Forelimb muscle (tissue), 1 donor: ENCODE measurements around the gene ZBTB37. TPM values are rescaled to one million over a fixed set of nuclear protein-coding genes. Genes with fewer than 3 reads are reported as not detected.
"Not testable (repeated sequence)": the region's sequence is repeated elsewhere in the genome, so short reads cannot be mapped to it uniquely, and the experiment has no call there.

ENCODE experiments used
- DNase-seq: peaks from one replicate; pipeline ENCODE4 v3.0.0-alpha.2; 2013; ENCODE audit warnings: low read depth
- polyA plus RNA-seq: library from polyadenylated mRNA; unstranded; fragments of 120-200 nt; gene quantifications from one replicate; pipeline ENCODE4 v1.2.1, GENCODE V29; 2013; ENCODE audit not compliant: insufficient read length

Gene ZBTB37
- polyA plus RNA-seq, 1 donor: 5.6 TPM

DNA sequence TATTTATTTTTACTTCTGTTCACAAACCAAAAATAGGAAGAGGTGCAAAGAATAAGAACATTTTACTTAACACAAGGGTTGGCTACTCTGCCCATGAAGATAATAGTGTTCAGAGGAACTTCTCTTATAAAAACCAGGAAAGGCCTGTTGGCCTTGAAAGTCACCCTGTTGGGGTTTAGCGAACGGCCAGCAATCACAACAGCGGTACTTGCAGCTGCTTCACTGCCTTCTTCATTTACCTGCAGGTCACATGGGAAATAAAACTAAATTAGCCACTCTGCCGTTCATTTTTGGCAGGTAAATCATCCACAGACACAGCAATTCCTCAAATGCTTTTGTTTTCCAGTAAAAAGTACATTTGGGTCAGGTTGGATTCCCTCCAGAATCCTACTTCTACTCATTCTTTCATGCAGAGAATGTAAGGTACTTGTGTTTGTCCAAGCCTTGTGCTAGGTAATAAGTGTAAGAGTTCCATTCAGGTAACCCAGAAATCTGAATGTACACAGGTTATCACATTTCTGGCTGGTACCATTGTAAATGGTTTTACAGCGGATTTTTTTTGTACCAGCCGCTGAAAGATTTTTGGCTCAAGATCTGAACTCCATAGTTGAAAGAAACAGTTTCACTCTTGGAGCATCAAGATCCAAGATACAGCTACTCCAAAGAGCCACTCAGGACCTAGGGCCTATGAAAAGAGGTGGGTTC, 35.8 kb downstream of the ZBTB37 start:
- no peak for DNase-seq

DNA sequence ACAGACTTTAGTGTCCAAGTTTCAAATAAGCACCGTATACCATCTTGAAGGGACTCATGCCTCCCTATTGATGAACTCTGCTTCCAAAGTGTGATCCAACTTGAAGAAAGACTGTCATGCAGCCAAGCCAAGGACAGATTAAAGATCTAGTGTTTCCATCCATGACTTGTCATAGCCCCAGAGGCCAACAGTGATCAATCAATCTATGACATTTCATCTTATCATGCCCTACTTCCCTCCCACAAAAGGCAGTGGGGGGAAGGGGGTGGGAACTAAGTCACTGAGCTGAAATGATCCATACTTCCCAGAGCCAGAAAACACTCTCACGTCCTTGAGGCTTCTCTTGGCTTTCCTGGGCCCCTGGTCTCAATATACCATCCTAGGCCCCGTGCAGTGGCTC, 44.9 kb downstream of the ZBTB37 start:
- DNase-seq: no peak

DNA sequence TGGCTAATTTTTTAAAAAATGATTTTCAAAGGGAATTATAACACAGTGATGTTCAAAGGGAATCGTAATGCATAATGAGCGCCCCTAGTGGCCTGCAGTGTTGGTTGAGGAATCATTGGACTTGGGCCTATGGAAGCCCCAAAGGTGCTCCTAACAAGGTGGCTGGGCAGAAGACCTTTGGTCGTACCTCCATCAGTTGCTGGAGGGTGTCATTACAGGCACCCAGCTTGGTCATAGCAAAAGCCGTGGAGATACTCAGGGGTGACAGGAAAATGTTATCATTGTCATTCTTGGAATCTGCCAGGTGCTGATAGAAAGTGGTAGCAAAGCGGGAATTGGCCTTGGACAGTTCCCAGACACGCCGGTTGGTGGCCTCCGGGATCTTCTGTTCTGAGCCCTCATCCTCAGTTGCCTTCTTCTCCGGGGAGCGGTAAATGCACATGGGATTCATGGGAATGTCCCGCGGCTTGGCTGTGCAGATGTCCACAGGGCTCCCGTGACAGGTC, 46.2 kb downstream of the ZBTB37 start:
- no peak for DNase-seq

DNA sequence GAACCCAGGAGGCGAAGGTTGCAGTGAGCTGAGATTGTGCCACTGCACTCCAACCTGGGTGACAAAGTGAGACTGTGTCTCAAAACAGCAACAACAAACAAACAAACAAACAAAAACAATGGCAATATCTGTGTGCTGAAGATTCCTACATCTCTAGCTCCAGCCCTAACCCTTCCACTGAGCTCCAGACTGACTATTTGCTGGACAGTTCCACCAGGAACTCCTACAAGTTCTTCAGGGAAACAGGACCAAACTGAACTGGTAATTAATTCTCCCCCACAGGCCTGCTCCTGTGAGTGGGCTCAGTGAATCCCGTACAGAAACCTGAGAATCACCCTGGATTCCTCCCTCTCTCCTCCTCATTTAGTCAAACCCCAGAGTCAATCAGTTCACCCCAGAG, 47.4 kb downstream of the ZBTB37 start:
- no peak for DNase-seq

GRCh38 chr1:173916667-173917066, 48.5 kb downstream of the ZBTB37 start:
- no peak for DNase-seq

DNA sequence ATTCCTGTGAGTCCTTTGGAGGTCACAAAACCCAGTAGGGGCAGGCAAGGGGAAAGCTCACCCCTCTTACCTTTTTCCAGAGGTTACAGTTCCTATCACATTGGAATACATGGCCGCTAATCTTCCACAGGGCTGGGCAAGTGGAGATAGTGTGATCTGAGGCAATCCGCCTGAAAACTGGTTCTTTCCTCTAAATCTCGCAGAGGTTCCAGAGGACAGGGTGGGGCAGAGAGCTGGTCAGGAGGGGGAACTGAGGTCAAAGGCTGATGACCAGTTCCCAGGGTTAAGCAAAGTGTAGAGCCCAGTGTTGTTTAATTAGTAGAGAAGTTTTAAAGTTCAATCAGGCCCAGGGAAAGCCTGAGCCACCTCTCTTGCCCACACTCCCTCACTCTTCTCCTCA, 49.0 kb downstream of the ZBTB37 start, which contains the start of gene SERPINC1:
TSS of gene SERPINC1 (minus strand) at position 179 of the 400 bp plus-strand sequence. CDS start at position 111, 68 bp downstream.
- no peak for DNase-seq

GRCh38 chr1:173917635-173918493, 49.7 kb downstream of the ZBTB37 start:
- no peak for DNase-seq

DNA sequence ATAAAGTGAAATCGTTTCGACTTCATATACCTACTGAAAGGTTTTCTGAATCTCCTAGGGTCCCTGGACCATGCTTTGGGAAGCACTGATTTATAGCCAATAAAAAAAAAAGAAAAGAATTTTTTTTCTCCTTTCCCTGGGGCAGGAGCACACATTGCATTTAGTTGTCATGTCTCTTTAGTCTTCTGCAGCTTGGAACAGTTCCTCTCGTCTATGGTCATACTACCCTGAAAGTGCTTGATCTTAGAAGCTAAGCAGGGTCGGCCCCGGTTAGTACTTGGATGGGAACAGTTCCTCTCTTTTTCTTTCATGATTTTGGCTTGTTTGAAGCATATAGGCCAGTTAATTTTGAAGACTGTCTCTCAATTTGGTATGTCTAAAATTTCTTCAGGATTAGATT, 52.7 kb downstream of the ZBTB37 start:
- DNase-seq: no peak

DNA sequence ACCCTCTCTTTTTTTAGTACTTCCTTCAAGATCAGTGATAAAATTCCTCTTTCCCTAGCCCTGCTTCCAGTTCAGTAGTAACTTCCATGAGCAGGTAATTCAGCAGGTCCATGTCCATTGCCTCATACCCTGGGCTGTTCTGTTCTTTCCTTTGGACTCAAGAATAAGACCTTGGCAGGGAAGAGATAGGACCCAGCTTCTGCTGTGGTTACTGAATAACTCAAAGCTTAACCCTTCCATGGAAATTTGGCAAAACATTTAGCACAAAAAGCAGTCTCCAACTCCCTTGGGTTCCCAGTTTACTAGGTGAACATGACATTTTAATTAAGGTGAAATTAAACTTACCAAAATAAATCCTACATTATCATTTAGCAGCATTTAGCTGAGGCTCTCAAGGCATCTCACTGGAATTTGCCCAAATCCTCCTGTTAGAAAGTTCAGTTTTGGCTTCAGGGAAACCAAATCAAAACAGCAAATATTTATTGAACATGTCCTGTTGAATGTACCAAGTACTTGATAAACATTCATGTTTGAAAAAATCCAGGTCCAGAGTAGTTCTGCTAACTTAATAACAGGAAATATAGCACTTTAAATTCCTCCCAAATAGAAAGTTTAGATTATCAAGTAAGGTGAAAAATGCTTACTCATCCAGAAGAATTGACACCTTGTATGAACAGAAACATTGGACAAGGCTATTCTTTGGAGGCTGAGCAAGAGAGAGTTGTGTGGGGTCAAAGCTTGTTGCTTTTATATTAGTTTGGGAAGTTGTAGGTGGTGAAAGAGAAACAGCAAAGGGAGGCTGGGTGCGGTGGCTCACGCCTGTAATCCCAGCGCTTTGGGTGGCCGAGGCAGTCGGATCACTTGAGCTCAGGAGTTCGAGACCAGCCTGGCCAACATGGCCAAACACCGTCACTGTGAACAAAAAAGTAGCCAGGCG, 57.4 kb downstream of the ZBTB37 start:
- no peak for DNase-seq

DNA sequence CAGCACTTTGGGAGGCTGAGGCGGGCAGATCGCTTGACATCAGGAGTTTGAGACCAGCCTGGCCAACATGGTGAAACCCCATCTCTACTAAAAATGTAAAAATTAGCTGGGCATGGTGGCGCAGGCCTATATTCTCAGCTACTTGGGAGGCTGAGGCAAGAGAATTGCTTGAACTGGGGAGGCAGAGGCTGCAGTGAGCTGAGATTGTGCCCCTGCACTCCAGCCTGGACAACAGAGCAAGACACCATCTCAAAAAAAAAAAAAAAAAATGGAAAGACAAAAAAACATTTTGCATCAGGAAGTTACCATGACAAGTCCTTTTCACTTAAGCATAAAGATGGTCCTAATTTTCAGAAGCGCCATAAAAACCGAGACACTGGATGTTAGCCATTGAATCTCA, 62.4 kb downstream of the ZBTB37 start:
- not testable (repeated sequence) for DNase-seq

GRCh38 chr1:173934440-173934839, 66.3 kb downstream of the ZBTB37 start:
- DNase-seq: no peak

DNA sequence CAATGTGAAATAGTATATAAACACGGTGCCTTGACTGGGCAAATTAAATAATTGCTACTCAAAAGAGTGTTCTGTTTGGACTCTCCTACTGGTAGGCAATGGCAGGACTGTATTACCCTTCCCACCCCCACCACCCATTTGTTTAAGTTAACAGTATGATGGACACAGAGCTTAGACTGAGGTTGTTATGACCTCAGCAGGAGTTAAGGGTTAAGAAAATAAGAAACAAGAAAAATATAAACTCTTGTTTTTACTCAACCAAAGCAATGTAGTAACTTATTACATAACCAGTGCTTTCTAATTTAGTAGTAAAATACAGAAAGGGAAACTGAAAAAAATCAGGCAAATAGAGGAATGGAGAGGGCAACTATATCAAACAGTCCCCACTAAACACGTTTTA, 68.9 kb downstream of the ZBTB37 start:
- DNase-seq: no peak

DNA sequence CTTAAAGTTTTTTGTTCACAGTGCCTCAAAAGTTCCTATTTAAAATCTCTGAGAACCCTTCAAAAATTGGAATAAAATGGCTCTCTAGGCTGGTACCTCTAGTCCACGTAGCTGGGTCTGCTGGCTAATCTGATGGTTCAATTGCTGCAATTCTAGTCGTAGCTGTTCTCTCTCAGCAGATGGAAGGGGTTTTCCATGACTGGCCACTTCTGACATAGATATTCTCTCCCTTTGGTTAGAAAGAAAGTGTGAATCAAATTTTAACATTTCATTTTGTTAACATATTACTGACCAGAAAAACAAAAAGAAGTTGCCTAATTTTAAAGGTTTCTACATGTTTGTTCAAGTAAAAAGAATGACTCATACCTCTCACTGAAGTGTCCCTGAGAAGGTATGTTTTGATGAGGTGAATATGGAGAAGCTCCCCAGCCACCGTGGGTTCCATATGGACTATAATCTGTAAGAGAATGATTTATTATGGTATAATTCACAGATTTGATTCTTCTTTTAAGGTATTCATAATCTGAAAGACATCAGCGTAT, 78.3 kb downstream of the ZBTB37 start:
- no peak for DNase-seq

- no peak for DNase-seq
These were observed 80.4 kb downstream of the ZBTB37 start for GRCh38 chr1:173948594-173948993.

Other genes starting within 250 kb of the ZBTB37 start
- not detected for gene TEX50, start 233.0 kb upstream of the ZBTB37 start, polyA plus RNA-seq
- 0.19 TPM for gene ANKRD45, start 198.5 kb upstream of the ZBTB37 start, polyA plus RNA-seq
- 22.1 TPM for gene KLHL20, start 153.4 kb upstream of the ZBTB37 start, polyA plus RNA-seq
- gene DARS2, start 43.7 kb upstream of the ZBTB37 start, polyA plus RNA-seq: 12.7 TPM
- 7.7 TPM for gene CENPL, start 43.5 kb upstream of the ZBTB37 start, polyA plus RNA-seq
- gene GAS5, start 391 bp upstream of the ZBTB37 start, polyA plus RNA-seq: 658 TPM
- 0.16 TPM for gene SERPINC1, start 48.9 kb downstream of the ZBTB37 start, polyA plus RNA-seq
- 9.5 TPM for gene RC3H1, start 154.0 kb downstream of the ZBTB37 start, polyA plus RNA-seq